ENCODE results near the gene PEX11B.

The PEX11B gene

GRCh38 chr1:145963265-145964019 lies 44.9 kb upstream of the PEX11B start:
- Histone ChIP-seq H3K27ac (peak overlapping the region; percentile 84 to 96), H3K9me3 (no peaks in the 10 kb centered on the region), H3K4me3 (peak overlapping the region; percentile 59 to 75), H3K27me3 (no peaks in the 10 kb centered on the region), H3K36me3 (peaks cover 0 to 7% (median 0%) of the 10 kb centered on the region in 3 donors), H3K4me1 (peaks cover 5 to 50% (median 39%) of the 10 kb centered on the region in 4 donors)
- no peak for TF ChIP-seq CTCF (IDR thresholded peaks at IDR 0.05)
- intact Hi-C loops (cut with DNase I; ENCODE audit: low total_unique reads), result loop anchor here (10.0 kb wide), 1 partner anchor 49 kb away; the partner anchor contains the start of genes ITGA10 and PEX11B
- no peak for DNase-seq

GRCh38 chr1:145962157-145963102 lies 43.9 kb upstream of the PEX11B start:
- H3K9me3 ChIP-seq, result no peaks in the 10 kb centered on the region
- H3K36me3 ChIP-seq, result peaks cover 0 to 4% (median 0%) of the 10 kb centered on the region in 3 donors
- intact Hi-C loops (cut with DNase I; ENCODE audit: low total_unique reads), result loop anchor here (10.0 kb wide), 1 partner anchor 48 kb away; the partner anchor contains the start of genes ITGA10 and PEX11B
- peaks cover 5 to 54% (median 41%) of the 10 kb centered on the region in 4 donors for H3K4me1 ChIP-seq
- H3K27me3 ChIP-seq, result no peaks in the 10 kb centered on the region
- H3K27ac ChIP-seq, result peak overlapping the region; percentile 84 to 96
- H3K4me3 ChIP-seq, result peak overlapping the region; percentile 55 to 58
- peak; percentile 48 to 83 for DNase-seq
- TF ChIP-seq CTCF (IDR thresholded peaks at IDR 0.05), result no peak

- H3K27ac ChIP-seq, result peak overlapping the region; percentile 84 to 96
- intact Hi-C loops (cut with DNase I; ENCODE audit: low total_unique reads), result loop anchor here (10.0 kb wide), 1 partner anchor 47 kb away; the partner anchor contains the start of genes ITGA10 and PEX11B
- peaks cover 5 to 54% (median 44%) of the 10 kb centered on the region in 4 donors for H3K4me1 ChIP-seq
- peak; percentile 53 to 85 for DNase-seq
- no peaks in the 10 kb centered on the region for H3K36me3 ChIP-seq
- peak overlapping the region; percentile 55 to 58 for H3K4me3 ChIP-seq
- H3K27me3 ChIP-seq, result no peaks in the 10 kb centered on the region
- TF ChIP-seq CTCF (IDR thresholded peaks at IDR 0.05), result no peak
- H3K9me3 ChIP-seq, result no peaks in the 10 kb centered on the region
Measured at GRCh38 chr1:145961425-145962156, 43.1 kb upstream of the PEX11B start.

GRCh38 chr1:145961109-145961424 lies 42.5 kb upstream of the PEX11B start:
- no peak for DNase-seq
- Histone ChIP-seq H3K9me3 (no peaks in the 10 kb centered on the region), H3K27me3 (no peaks in the 10 kb centered on the region), H3K36me3 (no peaks in the 10 kb centered on the region), H3K4me3 (peak overlapping the region; percentile 55 to 58), H3K27ac (peak overlapping the region; percentile 84 to 96), H3K4me1 (peaks cover 5 to 58% (median 49%) of the 10 kb centered on the region in 4 donors)
- no peak for TF ChIP-seq CTCF (IDR thresholded peaks at IDR 0.05)
- intact Hi-C loops (cut with DNase I; ENCODE audit: low total_unique reads), result loop anchor here (10.0 kb wide), 1 partner anchor 46 kb away; the partner anchor contains the start of genes ITGA10 and PEX11B
